ENCODE measurements around the gene ZNF846. TPM values are rescaled to one million over a fixed set of nuclear protein-coding genes. Genes with fewer than 3 reads are reported as not detected.
A peak's percentile ranks its signal among the peaks of the same experiment; 100 is the strongest.

The ZNF846 gene
- total and polyA plus RNA-seq, 9 of the 15 experiments (the other 6 are each of a cell fraction or from before 2014, with no cell fraction given) = 4.1 to 8.7 (median 7.8) TPM

DNA sequence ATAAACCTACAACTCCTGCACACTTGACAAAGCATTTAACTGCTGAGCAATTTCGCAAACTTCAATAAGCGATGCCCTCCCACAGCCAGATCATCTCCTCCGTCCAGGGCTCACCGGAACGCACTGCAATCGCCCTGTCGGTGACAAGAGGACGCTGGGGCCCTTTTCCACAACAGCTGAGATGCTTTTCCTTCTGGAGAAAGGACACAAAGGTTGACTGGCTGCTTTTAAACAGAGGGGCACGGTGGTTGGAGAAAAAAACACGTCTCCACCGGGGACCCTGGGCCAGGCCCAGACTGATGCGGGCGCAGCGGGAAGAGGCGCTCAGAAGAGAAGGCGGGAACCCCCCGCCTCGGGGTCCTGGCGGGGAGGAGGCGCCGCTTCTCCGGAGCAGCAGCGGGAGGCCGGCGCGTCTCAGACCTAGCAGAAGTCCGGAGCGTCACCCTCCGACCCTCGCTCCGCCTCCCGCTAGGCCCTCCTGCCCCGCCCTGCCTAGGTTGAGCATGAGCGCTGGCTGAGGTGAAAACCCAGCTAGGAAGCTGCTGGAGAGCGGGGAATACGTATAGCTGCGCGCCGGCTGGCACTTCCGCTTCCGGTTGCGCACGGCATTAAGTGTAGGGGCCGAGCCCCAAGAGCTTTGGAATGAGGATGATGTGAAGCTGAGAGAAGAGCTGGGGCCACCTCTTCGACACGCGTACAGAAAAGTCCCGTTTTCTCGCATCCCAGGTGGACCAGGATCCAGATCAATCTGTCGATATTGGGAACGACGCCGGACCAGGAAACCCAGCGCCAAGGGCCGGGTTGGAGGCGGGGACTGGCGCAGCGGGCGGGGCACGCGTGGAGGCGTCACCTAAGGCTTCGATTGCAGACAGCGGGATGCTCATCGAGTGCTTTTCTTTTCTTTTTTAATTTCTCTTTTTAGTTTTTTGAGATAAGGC, at the start of gene ZNF846 (continued):
- TF ChIP-seq PHF20 (IDR thresholded peaks at IDR 0.05; ENCODE audit: partially characterized antibody) = peak; percentile 96
- TF ChIP-seq MGA (IDR thresholded peaks at IDR 0.05) = peak; percentile 83
- TF ChIP-seq ZNF584 (CRISPR knock-in tag; IDR thresholded peaks at IDR 0.05; ENCODE audit: low read depth) = no peak
- peak; percentile 30 for TF ChIP-seq ASH1L (IDR thresholded peaks at IDR 0.05; ENCODE audit: borderline replicate concordance, low read depth, partially characterized antibody)
- peak; percentile 89 for TF ChIP-seq RBBP5 (IDR thresholded peaks at IDR 0.05; ENCODE audit: borderline replicate concordance, insufficient read depth, low read length, poor library complexity, severe bottlenecking)
- TF ChIP-seq, protein P1, sequence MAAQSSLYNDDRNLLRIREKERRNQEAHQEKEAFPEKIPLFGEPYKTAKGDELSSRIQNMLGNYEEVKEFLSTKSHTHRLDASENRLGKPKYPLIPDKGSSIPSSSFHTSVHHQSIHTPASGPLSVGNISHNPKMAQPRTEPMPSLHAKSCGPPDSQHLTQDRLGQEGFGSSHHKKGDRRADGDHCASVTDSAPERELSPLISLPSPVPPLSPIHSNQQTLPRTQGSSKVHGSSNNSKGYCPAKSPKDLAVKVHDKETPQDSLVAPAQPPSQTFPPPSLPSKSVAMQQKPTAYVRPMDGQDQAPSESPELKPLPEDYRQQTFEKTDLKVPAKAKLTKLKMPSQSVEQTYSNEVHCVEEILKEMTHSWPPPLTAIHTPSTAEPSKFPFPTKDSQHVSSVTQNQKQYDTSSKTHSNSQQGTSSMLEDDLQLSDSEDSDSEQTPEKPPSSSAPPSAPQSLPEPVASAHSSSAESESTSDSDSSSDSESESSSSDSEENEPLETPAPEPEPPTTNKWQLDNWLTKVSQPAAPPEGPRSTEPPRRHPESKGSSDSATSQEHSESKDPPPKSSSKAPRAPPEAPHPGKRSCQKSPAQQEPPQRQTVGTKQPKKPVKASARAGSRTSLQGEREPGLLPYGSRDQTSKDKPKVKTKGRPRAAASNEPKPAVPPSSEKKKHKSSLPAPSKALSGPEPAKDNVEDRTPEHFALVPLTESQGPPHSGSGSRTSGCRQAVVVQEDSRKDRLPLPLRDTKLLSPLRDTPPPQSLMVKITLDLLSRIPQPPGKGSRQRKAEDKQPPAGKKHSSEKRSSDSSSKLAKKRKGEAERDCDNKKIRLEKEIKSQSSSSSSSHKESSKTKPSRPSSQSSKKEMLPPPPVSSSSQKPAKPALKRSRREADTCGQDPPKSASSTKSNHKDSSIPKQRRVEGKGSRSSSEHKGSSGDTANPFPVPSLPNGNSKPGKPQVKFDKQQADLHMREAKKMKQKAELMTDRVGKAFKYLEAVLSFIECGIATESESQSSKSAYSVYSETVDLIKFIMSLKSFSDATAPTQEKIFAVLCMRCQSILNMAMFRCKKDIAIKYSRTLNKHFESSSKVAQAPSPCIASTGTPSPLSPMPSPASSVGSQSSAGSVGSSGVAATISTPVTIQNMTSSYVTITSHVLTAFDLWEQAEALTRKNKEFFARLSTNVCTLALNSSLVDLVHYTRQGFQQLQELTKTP (IDR thresholded peaks at IDR 0.05; ENCODE audit: low read depth in 1 of 2, partially characterized antibody in 2 of 2) = peak in 1 of 2 experiments; percentile 4

Data from K562 (cell line).